ENCODE data around the gene CCL25.
"Not testable (repeated sequence)": the region's sequence is repeated elsewhere in the genome, so short reads cannot be mapped to it uniquely, and the experiment has no call there.

- not testable (repeated sequence) for TF ChIP-seq CTCF, POLR2A (IDR thresholded peaks at IDR 0.05)
These were observed 19.0 kb upstream of the CCL25 start for GRCh38 chr19:8033287-8034177.

Measured in uterus (tissue), 2 donors.